Sigmoid colon (tissue), 7 donors: ENCODE data around the gene NUDT22. TPM values are rescaled to one million over a fixed set of nuclear protein-coding genes. Genes with fewer than 3 reads are reported as not detected.

ENCODE experiments used
- DNase-seq: peaks from one replicate; pipeline ENCODE4 v3.0.0-alpha.2; 2019
- H3K27ac ChIP-seq, 4 donors: fragments of 200-600 bp; sonication (generic); one replicate each; pipeline ENCODE4 v1.5.1; 2016 to 2019; ENCODE audit warnings: mild to moderate bottlenecking in 1 of 4
- H3K27me3 ChIP-seq, 3 donors: fragments of 200-600 bp; sonication (generic); one replicate each; pipeline ENCODE4 v1.5.1; 2019; ENCODE audit warnings: mild to moderate bottlenecking in 1 of 3
- H3K36me3 ChIP-seq, 4 donors: fragments of 200-600 bp; sonication (generic); one replicate each; pipeline ENCODE4 v1.5.1; 2016 to 2019
- H3K4me1 ChIP-seq, 4 donors: fragments of 200-600 bp; sonication (generic); one replicate each; pipeline ENCODE4 v1.5.1; 2017 to 2019
- H3K4me3 ChIP-seq, 4 donors: fragments of 200-600 bp; sonication (generic); one replicate each; pipeline ENCODE4 v1.5.1; 2017 to 2019; ENCODE audit warnings: mild to moderate bottlenecking in 2 of 4, moderate library complexity in 1 of 4
- H3K9me3 ChIP-seq, 4 donors: fragments of 200-600 bp in 3 of 4; sonication (generic) in 3 of 4; one replicate each; pipeline versions ENCODE4 v1.5.1 to v1.6.1; 2013 to 2019
- CTCF ChIP-seq, 4 experiments: fragments of 450-650 bp in 3 of 4; fragments of 200-600 bp in 1 of 4; IDR thresholded peaks; one replicate each; pipeline ENCODE4 v1.5.1; 2016 to 2019; ENCODE audit warnings: antibody characterized with exemption in 4 of 4, mild to moderate bottlenecking in 3 of 4, moderate library complexity in 2 of 4
- EP300 ChIP-seq, 4 donors: sonication (generic); formaldehyde crosslinking; IDR thresholded peaks; one replicate each; pipeline ENCODE4 v1.6.1; 2017; ENCODE audit warnings: antibody characterized with exemption in 4 of 4
- POLR2A ChIP-seq, 2 donors: fragments of 450-650 bp; IDR thresholded peaks; one replicate each; pipeline ENCODE4 v1.6.1; 2016; ENCODE audit warnings: antibody characterized with exemption in 2 of 2, mild to moderate bottlenecking in 2 of 2, moderate library complexity in 2 of 2
- POLR2AphosphoS5 ChIP-seq, 4 donors: sonication (generic); formaldehyde crosslinking; IDR thresholded peaks; one replicate each; pipeline ENCODE4 v1.6.1; 2017; ENCODE audit warnings: antibody characterized with exemption in 4 of 4
- WGBS, 2 donors: extraction: QIAGEN DNeasy Blood & Tissue Kit; methylation state at CpG; one replicate each; pipeline ENCODE4 v1.1.7; 2013; 5-methylcytosine and 5-hydroxymethylcytosine counted together
- intact Hi-C: fragments of 100-400 bp; cut with DNase I; formaldehyde crosslinking; loops from one replicate; pipeline ENCODE4 v1.15.1; 2023
- polyA plus RNA-seq, 3 donors: library from polyadenylated mRNA; stranded (reverse); fragments of 200-250 nt; gene quantifications; one replicate each; pipeline ENCODE4 v1.2.3, GENCODE V29; 2013
- total RNA-seq, 4 donors: library from RNA; depleted of rRNA; stranded (reverse); fragments of >200 nt; gene quantifications; one replicate each; pipeline ENCODE4 v1.1.0, GENCODE V29; 2016
- donor health status: healthy with polysubstance abuse.
- donor health status: Bipolar disorder and iron deficiency.
- donor health status: healthy.

NUDT22 gene
- total and polyA plus RNA-seq, 7 donors = 41.4 to 130 (median 64.8) TPM

DNA sequence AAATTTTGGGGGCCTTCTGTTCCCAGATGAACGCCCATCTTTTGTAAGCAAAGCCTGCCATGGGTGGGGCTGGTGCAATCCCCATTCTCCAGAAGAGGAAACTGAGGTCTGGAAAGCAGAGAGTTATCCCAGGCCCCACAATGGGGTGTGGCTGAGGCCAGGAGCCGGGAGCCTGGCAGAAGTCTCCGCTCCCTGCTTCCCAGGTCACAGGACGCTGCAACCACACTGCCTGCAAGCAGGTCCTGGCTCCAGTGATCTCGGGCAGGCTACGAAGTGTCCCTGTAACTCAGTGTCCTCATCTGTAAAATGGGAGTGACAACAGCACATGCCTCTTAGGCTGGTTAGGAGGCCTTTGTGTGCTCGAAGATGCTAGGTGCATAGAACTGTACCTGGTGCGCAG lies 27.0 kb downstream of the NUDT22 start:
- H3K36me3 ChIP-seq = peaks cover 7 to 31% (median 18%) of the 10 kb centered on the region in 4 donors
- intact Hi-C loops = no loop called here
- no peaks in the 10 kb centered on the region for H3K27me3 ChIP-seq
- H3K9me3 ChIP-seq = no peaks in the 10 kb centered on the region
- TF ChIP-seq CTCF (IDR thresholded peaks at IDR 0.05) = no peak
- TF ChIP-seq POLR2AphosphoS5 (IDR thresholded peaks at IDR 0.05) = no peak
- TF ChIP-seq POLR2A (IDR thresholded peaks at IDR 0.05) = no peak
- WGBS, 2 donors = 59 to 72% methylated on average over 8 of the region's 8 CpGs
- peaks cover 0 to 35% (median 26%) of the 10 kb centered on the region in 4 donors for H3K4me1 ChIP-seq
- DNase-seq = no peak
- peak overlapping the region in 2 of 4 donors; percentile 79 to 85 for H3K27ac ChIP-seq
- H3K4me3 ChIP-seq = peak overlapping the region in 1 of 4 donors; percentile 83

- peaks cover 7 to 35% (median 22%) of the 10 kb centered on the region in 4 donors for H3K36me3 ChIP-seq
- no peak overlapping the region for H3K4me3 ChIP-seq
- H3K27ac ChIP-seq = no peak overlapping the region
- WGBS, 2 donors = 70 to 71% methylated on average over 5 of the region's 5 CpGs
- TF ChIP-seq POLR2A (IDR thresholded peaks at IDR 0.05) (no peak), CTCF (IDR thresholded peaks at IDR 0.05) (no peak), EP300 (IDR thresholded peaks at IDR 0.05) (no peak), POLR2AphosphoS5 (IDR thresholded peaks at IDR 0.05) (no peak)
- no peaks in the 10 kb centered on the region for H3K9me3 ChIP-seq
- intact Hi-C loops = no loop called here
- DNase-seq = no peak
- H3K27me3 ChIP-seq = no peaks in the 10 kb centered on the region
- H3K4me1 ChIP-seq = peaks cover 0 to 34% (median 25%) of the 10 kb centered on the region in 4 donors
These were observed 27.4 kb downstream of the NUDT22 start for GRCh38 chr11:64253481-64253880.

GRCh38 chr11:64254326-64254725 lies 28.3 kb downstream of the NUDT22 start:
- Histone ChIP-seq H3K4me3 (no peak overlapping the region), H3K27me3 (no peaks in the 10 kb centered on the region), H3K36me3 (peaks cover 7 to 43% (median 30%) of the 10 kb centered on the region in 4 donors), H3K9me3 (no peaks in the 10 kb centered on the region), H3K27ac (no peak overlapping the region), H3K4me1 (peaks cover 0 to 34% (median 25%) of the 10 kb centered on the region in 4 donors)
- intact Hi-C loops = no loop called here
- no peak for TF ChIP-seq EP300 (IDR thresholded peaks at IDR 0.05)
- no peak for DNase-seq
- 91 to 94% methylated on average over 7 of the region's 7 CpGs for WGBS, 2 donors

DNA sequence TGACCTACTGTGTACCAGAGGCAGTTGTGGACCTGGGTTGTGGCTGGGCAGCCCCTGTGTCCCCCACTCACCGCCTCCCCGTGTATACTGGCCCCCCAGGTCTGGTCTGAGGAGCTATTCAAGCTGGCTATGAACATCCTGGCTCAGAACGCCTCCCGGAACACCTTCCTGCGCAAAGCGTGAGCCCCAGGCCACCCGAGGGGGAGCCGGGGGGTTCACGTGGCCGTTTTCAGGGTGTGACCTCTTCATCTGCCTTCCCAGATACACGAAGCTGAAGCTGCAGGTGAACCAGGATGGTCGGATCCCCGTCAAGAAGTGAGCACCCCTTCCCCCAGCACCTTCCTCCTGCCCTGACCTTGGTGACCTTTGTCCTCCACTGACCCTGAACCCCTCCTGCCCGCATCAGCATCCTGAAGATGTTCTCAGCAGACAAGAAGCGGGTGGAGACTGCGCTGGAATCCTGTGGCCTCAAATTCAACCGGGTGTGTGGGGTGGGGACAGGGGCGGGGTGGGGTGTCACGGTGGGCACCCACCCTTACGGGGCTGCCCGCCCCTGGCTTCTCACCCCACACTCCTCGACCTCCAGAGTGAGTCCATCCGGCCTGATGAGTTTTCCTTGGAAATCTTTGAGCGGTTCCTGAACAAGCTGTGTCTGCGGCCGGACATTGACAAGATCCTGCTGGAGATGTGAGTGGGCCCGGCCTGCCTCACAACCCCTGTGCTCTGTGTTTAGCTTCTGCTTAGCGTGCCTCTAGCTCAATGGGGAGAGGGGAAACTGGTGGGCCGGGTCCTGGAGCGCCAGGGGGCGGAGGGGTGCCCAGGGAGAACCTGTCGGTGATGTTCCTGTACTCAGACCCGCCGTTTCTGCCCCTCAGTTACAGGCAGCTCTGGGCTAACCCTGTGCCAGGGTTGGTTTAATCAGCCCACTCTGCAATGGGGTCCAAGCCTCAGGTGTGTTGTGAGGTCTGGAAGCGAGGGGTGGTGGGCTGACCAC lies 29.4 kb downstream of the NUDT22 start:
- H3K4me3 ChIP-seq = no peak overlapping the region
- no peak for DNase-seq
- H3K27ac ChIP-seq = no peak overlapping the region
- TF ChIP-seq EP300 (IDR thresholded peaks at IDR 0.05) (no peak), CTCF (IDR thresholded peaks at IDR 0.05) (no peak)
- WGBS, 2 donors = 87 to 91% methylated on average over 35 of the region's 35 CpGs
- H3K4me1 ChIP-seq = peaks cover 0 to 31% (median 24%) of the 10 kb centered on the region in 4 donors
- H3K9me3 ChIP-seq = no peaks in the 10 kb centered on the region
- intact Hi-C loops = no loop called here
- H3K36me3 ChIP-seq = peaks cover 7 to 49% (median 38%) of the 10 kb centered on the region in 4 donors
- no peaks in the 10 kb centered on the region for H3K27me3 ChIP-seq

DNA sequence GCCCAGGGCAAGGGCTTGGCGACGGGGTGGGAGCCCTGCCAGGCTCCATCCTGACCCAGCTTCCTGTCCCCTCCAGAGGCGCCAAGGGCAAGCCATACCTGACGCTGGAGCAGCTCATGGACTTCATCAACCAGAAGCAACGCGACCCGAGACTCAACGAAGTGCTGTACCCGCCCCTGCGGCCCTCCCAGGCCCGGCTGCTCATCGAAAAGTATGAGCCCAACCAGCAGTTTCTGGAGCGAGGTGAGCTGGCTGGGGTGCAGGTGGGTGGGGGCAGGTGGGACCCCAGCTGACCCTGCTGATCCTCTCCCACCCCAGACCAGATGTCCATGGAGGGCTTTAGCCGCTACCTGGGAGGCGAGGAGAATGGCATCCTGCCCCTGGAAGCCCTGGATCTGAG lies 30.2 kb downstream of the NUDT22 start:
- no peaks in the 10 kb centered on the region for H3K9me3 ChIP-seq
- WGBS, 2 donors = 92 to 93% methylated on average over 15 of the region's 15 CpGs
- peaks cover 7 to 52% (median 38%) of the 10 kb centered on the region in 4 donors for H3K36me3 ChIP-seq
- no peak for TF ChIP-seq POLR2A (IDR thresholded peaks at IDR 0.05)
- H3K27ac ChIP-seq = no peak overlapping the region
- no peak overlapping the region for H3K4me3 ChIP-seq
- H3K4me1 ChIP-seq = peaks cover 0 to 23% (median 18%) of the 10 kb centered on the region in 4 donors
- DNase-seq = no peak
- intact Hi-C loops = no loop called here
- H3K27me3 ChIP-seq = no peaks in the 10 kb centered on the region
